Endometrial microvascular endothelial cells (primary cell): ENCODE measurements around the gene FHDC1. TPM values are rescaled to one million over a fixed set of nuclear protein-coding genes. Genes with fewer than 3 reads are reported as not detected.

Source experiments
- in situ Hi-C: cut with HindIII; loops from 2 replicates; pipeline ENCODE4 v1.10.0; 2017; ENCODE audit warnings: low sequenced_read_pairs, low pct_unique_long_range_greater_than_20kb; ENCODE audit errors: inconsistent ontology term
- total RNA-seq: library from RNA; depleted of rRNA; stranded (reverse); fragments of >200 nt; gene quantifications from one replicate; pipeline ENCODE4 v1.2.3, GENCODE V29; 2015; ENCODE audit errors: inconsistent ontology term

Gene FHDC1
- total RNA-seq, 1 donor from 2014 or later, result not detected

DNA sequence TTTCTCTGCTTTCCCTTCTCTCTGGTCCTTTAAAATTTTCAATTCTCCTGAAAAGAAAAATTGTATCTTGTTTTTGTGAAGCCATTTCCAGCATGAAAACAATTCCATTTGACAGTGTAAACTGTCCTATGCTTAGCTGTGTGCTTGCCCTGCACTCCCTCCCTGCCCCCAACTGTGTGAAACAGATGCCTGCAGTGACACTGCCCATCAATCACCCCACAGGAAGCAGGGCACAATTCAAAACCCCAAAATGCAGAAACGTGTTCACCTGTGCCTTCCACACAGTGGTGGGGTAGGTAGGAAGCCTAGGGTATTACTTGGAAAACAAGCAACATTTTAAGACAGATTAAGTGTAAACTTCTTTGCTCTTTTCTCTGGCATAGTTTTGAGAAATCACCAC is 6.2 kb upstream of the FHDC1 start:
- in situ Hi-C loops, result no loop called here

DNA sequence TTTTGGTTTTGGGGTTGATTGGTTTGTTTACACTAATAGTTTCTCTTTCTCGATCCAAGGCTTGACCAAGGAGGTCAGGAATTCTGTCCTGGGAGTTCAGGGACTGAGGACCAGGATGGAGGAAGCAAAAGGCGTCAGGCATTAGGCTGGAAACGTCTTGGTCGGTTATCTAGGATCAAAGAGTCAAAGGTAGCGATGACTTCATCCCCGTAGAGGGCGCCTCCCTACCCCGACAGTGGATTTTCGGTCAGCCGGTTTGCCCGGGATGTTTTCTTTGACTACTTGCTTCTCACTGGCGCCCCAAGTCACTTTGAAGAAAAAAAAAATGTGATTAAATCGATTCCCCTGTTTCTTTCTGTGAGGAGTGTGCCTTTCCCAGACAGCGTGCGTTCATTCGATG is 980 bp upstream of the FHDC1 start:
- in situ Hi-C loops, result no loop called here

DNA sequence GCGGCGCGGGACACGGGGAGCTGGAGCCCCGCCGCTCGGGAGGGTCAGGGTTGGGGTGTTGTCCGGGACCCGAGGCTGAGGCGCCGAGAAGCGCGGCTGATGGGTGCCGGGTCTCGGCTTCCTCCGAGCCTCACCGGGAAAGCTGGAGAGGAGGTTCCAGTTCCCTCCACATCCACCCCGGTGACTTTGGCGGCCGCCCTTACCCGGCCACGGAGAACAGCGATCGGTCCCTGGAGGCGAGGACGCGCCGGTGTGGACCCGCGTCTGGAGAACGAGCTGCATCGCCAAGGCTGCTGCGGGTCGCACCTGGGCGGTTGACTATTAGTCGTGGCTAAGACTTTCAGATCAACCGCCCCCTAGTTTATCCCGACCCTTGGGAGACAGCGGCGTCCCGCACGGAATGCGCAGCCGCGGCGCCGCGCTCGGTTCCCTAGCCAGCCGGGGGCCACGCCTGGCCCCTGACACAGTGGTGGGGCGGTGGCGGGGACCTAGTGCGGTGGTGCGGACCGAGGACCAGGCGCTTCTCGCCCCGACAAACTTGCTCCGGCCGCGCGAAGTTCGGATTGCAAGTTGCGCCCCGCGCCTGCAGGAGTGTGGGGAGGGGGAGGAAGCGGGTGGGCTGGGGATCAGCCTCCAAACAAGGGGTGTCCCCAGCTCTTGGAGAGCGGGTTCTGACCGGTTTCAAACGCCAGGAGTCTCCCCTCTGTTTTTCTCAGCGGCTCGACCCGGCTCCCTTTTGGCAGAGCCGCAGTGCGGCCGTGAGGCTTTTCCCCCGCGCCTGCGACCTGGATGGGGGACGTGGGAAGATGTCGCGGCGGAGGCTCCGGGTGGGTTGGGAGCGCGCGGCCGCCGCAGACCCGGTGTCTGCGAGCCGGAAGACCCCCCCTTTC is 568 bp downstream of the FHDC1 start:
- in situ Hi-C loops, result no loop called here

DNA sequence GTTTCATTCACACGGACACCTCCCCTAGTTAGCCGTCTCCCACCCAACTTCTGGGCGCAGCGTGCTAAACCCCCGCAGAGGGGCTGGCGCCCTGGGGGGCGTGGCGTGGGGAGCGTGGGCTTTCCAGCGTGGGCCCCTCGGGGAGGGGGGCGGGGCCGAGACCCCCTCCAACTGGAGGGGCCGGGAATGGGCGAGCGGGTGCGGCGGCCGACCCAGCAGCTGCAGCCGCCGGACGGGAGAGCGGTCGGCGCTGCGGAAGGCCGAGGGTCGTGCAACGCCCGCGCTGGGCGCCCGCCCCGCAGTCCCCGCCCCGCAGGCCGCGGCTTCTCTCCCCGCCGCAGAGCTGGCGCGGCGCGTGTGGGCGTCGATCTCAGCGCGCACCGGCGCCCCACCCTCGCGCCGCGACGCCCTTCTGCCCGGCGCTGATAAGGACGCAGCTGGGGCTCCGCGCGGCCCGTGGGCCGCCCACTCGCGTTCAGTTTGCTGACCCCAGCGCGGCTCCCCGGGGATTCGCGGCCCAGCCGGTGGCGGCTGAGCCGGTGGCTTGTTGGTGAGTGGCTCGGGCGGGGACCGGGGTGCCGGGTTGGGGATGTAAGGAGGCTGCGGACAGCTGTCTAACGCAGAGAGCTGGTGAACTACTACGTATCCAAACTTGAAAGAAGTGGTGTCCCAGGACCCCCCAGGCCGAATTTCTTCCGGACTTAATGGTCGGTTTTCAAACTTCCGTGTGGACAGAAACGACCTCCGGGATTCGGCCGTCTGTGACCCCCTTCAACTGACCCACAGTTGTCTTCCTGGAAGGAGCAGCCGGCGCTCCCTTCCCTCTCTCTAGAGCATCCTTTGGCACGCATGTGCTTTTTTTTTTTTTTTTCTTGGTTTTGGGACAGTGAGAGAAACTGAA is 1.5 kb downstream of the FHDC1 start:
- in situ Hi-C loops, result no loop called here

DNA sequence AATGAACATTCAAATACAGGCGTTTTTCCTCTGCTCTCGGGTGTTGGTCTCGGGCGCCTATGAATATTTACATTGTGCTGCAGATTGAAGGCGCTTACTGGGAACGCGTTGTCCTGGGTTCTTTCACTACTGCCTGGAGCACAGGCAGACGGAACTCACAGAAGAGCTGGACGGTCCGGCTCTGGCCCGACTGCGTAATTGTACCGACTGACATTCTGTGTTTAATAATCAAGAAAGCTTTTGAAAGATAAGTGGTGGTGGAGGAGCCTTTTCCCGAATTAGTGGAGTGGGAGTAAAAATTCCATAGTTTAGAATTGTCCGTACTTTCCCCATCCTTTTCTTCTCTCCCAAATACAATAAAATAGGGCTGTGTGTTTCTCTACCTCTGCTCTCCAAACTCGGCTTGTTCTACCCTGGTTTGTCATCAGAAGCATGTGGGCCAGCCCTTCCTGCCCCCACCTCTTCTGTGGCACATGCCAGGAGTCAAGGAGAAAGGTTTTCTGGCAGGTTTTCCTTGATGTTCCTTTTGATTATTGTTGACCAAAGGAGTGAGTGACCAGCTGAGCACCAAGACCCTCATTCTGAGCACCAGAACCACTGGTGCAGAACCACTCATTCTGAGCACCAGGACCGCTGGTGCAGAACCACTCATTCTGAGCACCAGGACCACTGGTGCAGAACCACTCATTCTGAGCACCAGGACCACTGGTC is 2.3 kb downstream of the FHDC1 start:
- in situ Hi-C loops, result no loop called here

DNA sequence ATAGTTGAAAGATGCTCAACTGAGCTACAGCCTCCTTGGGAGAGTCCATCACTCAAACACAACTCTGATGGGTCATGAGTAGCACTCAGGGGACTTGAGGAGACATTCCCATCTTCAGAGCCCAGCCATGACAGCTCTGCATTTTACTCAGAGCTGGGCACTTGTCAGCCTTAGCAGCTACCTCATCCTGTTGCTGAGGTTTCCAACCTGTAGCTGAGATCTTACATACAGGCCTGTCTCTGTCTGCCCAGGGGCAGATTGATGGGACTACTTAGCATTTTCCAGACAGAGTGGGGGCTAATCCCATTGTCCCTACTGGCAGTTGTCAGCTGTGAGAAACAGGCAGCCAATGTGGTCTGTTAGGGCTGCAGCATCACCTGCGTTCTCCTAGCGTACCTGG is 3.5 kb downstream of the FHDC1 start:
- in situ Hi-C loops, result no loop called here

DNA sequence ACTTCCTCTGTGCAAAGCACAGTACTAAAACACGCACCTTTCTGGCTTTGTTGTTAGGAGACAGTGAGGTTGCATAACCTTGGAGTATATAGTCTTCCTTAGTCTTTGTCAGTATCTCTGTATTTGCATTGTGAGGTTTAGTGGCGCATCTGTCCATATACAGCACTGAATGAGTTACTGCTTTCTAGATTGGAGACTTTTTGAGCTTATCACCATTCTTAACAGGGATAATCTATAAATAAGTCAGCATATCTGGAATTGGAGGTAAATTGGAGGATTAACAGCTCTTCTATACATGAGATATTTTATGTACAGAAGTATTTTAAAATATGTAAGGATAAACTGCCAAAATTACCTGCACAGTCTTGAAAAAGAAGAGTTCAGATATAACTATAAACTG is 4.3 kb downstream of the FHDC1 start:
- in situ Hi-C loops, result no loop called here

DNA sequence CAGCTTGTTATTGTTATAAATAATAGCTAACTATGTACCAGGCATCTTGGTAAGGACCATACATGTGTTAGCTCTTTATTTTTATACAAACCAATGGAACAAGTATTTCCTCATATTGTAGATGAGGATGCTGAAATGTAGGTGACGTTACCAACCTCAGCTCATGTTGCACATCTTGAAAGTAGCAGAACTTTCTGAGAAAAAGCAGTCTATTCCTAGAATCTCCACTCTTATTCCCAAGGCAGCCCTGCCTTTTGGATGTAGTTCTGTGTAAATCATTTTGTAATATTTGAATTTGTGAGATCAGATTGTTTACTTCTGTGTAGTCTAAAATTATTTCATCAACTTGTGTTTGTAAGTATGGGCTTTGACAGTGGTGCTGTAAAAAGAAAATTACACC is 5.3 kb downstream of the FHDC1 start:
- in situ Hi-C loops, result no loop called here

DNA sequence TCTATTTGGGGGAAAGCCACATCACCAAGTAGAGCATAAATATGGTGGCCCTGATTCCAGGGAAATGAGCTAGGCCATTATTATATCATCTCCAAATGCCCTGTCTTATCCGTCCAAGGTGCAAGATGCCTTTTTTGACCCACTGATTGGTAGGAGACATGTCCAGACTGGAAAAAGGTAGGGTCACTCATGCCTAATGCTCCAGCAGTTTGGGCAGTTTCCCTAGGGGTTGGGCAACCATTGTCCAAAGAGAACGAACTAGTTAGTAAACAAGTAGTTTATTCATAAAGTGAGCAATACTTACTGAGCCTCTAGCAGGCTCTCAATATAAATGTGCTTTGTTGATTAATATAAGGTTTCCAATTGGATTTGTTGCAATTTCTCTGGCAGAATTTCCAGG is 6.2 kb downstream of the FHDC1 start:
- in situ Hi-C loops, result no loop called here

DNA sequence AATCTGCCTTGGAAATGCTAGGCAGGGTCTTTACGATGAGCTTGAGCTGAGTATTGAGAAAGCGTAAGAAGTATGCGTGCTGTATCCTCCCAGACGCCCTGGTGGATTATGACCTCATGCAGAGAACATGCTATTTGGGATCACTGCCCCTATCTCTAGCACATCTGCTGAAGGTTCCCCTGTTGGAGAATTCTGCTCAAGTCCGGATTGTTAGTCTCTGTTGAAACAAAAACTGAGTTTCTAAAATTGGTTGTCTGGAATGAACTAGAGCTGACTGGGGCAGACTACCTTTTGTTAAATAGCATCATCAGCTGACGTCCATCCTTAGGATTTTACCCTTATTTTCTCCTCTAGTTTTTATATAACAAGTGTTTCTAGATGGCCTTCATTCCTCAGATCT is 7.5 kb downstream of the FHDC1 start:
- in situ Hi-C loops, result no loop called here

DNA sequence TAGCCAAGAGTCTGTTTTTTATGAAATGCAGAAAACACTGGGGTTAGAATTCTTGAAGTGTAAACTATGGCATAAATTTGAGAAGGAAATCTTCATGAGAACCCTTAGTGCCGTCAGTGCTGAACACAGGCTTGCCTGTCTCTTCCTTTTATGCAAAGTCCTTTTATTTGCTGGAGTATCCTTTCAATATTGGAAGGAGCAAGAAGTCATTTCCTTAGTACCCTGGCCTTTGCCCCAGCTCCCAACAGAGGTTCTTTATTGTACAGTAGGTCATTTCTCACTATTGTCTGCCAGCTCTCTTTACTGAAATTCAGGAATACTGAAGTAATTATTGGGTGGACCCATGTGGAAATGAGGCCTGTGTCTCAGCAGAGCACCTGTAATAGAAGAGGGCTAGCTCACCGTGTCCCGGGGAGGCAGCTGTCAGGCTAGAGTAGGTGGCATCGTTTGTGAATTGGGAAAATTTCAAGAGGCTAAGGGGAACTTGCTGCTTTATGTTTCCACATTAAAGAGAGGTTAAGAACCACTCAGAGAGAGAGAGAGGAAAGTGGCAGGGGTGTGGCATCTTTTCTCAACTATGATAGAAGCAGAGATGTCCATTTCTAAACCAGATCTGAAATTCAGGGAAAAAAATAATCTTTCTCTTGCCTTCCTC is 8.7 kb downstream of the FHDC1 start:
- in situ Hi-C loops, result no loop called here

DNA sequence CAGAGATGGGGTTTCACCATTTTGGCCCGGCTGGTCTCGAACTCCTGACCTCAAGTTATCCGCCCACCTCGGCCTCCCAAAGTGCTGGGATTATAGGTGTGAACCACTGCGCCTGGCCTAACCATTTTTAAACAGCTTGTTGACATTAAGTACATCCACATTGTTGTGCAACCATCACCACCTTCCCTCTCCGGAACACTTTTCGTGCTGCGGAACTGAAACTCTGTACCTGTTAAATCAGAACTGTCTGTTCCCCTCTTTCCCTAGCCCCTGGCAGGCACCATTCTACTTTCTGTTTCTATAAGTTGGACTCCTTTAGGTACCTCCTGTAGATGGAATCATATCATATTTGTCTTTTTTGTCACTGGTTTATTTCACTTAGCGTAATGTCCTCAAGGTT is 9.5 kb downstream of the FHDC1 start:
- in situ Hi-C loops, result no loop called here

DNA sequence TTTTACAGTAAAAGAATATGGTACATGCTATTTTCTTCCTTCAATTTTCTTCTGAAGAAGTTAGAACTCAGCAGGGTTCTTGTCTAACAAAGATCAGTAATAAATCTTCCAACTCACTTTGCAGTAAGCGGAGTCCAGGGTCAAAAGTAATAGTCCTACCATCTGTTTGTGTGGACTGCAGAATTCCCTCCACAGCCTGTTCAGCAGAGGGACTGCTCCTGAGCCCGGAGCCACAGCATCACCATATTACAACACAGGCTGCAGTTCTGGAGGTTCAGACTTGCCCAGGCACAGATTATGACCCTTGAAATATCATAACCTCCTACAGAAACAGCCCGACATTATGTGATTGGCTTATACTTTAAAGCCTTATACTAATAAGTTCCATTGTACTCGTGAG is 10.3 kb downstream of the FHDC1 start:
- in situ Hi-C loops, result no loop called here

DNA sequence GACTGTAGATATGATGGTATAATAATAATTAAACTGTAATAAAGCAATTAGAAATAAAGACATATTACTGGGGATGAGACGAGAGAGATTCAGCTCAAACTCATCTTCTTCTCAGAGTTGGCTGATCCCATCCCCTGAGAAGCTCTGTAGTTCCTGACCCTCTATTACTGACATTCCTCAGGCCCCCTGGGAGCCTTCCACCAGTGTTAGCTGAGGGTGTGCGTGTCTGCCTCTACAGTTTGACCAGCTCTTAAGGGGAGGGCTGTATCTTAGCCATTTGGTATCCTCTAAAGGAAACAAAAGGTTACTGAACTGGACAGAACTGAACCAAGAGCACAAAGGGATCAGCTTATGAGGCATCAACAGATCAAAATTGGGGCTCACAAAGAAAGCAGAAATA is 11.2 kb downstream of the FHDC1 start:
- in situ Hi-C loops, result no loop called here

DNA sequence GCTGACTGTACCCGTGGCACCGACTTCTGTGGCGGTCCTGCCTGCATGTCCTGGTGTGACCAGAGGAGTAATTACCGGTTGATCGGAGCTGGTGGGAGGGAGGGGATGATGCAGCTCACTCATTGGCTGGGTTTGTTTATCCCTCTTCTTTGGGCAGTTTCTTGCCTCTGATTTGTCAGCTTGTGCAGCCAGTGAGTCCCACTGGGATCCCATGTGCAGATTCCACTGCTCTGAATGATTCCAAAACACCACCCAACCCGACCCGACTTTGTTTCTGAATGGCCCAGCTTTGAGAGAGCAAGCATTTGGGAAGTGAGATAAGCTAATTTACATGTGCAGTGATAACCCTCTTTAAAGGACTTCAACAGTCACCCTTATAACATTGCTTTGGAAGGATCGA is 13.8 kb downstream of the FHDC1 start:
- in situ Hi-C loops, result no loop called here

DNA sequence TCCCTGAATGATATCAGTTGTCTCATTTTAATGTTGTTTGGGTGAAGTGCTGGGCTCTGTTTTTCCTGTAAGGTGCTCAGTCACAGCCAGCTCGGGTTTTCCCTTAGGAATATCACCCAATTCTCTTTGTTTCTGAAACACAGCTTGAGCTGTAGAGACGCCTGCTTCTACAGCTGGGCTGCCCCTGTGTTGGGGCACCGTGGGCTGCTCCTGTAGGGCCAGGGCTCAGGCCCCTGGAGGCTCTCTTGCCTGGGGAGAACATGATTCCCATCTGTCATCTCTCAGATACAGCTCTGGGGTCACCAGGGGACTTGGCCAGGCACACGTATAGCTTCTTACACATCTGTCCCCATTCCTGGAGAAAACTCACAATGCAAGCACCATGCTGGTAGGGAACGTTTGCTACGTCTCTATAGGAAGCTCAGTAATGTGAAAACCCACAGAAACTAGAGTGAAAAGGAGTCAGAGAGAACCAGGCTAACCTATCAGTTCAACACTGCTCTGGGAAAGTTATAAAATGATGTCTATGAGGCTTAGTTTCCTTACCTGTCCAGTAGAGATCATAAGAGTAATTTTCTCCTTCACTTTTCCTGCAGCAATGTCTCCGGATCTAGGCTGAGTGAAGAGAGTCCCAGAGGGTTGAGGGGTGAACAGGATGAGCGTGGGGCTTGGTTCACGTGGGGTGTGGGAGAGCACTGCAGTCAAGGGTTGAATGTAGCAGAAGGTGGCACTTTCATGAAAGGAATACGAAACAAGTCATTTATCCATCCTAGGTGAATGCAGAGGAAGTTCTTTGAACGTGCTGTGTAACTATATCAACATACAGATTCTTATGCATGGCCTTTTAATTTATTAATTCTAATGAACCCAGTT is 14.5 kb downstream of the FHDC1 start:
- in situ Hi-C loops, result no loop called here

DNA sequence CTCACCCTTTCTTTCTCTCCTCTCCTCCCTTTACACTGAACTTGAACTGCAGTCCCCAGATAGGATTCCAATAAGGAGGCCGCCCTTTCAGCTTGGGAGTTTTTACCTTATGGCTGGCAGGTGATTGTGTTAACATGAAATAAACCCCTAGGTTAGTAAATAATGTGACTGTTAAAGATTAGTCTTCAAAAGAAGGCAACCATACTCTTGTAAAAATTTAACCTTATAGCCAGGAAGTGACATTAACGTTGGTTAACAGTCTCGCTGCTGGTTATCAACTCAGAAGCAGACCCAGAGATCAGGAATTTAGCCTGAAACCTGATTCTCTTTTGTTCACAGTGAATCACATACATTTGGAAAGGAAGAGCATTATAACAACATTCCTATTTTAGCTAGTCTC is 15.2 kb downstream of the FHDC1 start:
- in situ Hi-C loops, result no loop called here

DNA sequence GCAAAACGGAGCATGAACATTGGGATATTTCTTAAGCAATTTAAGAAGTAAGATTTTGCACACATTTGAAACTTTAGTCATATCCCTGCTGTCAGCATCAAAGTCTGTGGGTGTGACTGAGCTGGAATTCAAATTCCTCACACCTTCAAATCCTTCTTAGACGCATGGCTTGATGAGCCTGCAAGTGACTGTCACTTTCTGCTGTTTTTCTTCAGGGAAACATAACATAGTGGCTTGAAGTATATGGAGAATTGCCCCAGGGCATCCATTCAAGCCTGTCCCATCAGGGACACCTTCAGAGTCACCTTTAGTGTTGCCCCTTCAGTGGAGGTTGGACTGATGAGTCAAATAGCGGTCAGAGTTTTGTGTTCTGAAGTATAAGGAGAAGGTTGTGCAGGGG is 17.4 kb downstream of the FHDC1 start:
- in situ Hi-C loops, result no loop called here
